Mesenchymal stem cell (in vitro differentiated cells and primary cell): ENCODE data around the gene TGM1.
"Not testable (repeated sequence)": the region's sequence is repeated elsewhere in the genome, so short reads cannot be mapped to it uniquely, and the experiment has no call there.

Experiments
- DNase-seq: peaks from one replicate; pipeline ENCODE4 v3.0.0-alpha.2; 2013
- H2AFZ ChIP-seq: one replicate; pipeline ENCODE4 v1.6.1; 2013; ENCODE audit warnings: low read depth, mild to moderate bottlenecking, control low read depth, inconsistent platforms, low read length, moderate library complexity
- H2AK5ac ChIP-seq: 2 replicates; pipeline ENCODE4 v1.6.1; 2013; ENCODE audit warnings: low read length, moderate library complexity, mild to moderate bottlenecking, inconsistent platforms; ENCODE audit not compliant: severe bottlenecking
- H2BK120ac ChIP-seq: one replicate; pipeline ENCODE4 v1.6.1; 2013; ENCODE audit warnings: low read depth, mild to moderate bottlenecking, inconsistent platforms, low read length, moderate library complexity
- H2BK12ac ChIP-seq, 2 experiments: one replicate each; pipeline ENCODE4 v1.6.1; 2013; ENCODE audit warnings: inconsistent platforms in 2 of 2, low read length in 2 of 2, mild to moderate bottlenecking in 2 of 2, moderate library complexity in 2 of 2, control low read depth in 1 of 2
- H2BK15ac ChIP-seq: one replicate; pipeline ENCODE4 v1.6.1; 2013; ENCODE audit warnings: mild to moderate bottlenecking, low read depth, inconsistent platforms; ENCODE audit not compliant: poor library complexity, severe bottlenecking
- H2BK5ac ChIP-seq: 2 replicates; pipeline ENCODE4 v1.6.1; 2013; ENCODE audit warnings: low read depth, mild to moderate bottlenecking, low read length, control low read depth, inconsistent platforms; ENCODE audit not compliant: poor library complexity, severe bottlenecking
- H3K14ac ChIP-seq, 2 experiments: one replicate each; pipeline ENCODE4 v1.6.1; 2013; ENCODE audit warnings: inconsistent platforms in 2 of 2, low read length in 2 of 2, control low read depth in 1 of 2, mild to moderate bottlenecking in 1 of 2, moderate library complexity in 1 of 2
- H3K18ac ChIP-seq, 2 experiments: one replicate each; pipeline ENCODE4 v1.6.1; 2013; ENCODE audit warnings: inconsistent platforms in 2 of 2, low read length in 2 of 2, control low read depth in 1 of 2, low read depth in 1 of 2, mild to moderate bottlenecking in 1 of 2
- H3K23ac ChIP-seq, 2 experiments: one replicate each; pipeline ENCODE4 v1.6.1; 2013; ENCODE audit warnings: inconsistent platforms in 2 of 2, low read length in 2 of 2, mild to moderate bottlenecking in 2 of 2, moderate library complexity in 2 of 2, control low read depth in 1 of 2
- H3K27ac ChIP-seq: 2 replicates; pipeline ENCODE4 v1.5.1; 2013; ENCODE audit warnings: mild to moderate bottlenecking, moderate library complexity, low read length, control low read depth, inconsistent platforms; ENCODE audit not compliant: poor library complexity, severe bottlenecking
- H3K27me3 ChIP-seq, 2 experiments: 2 replicates each; pipeline versions ENCODE4 v1.6.1 to v1.7.0; 2013; ENCODE audit warnings: low read length in 2 of 2, mild to moderate bottlenecking in 2 of 2, moderate library complexity in 2 of 2, control low read depth in 1 of 2, inconsistent platforms in 1 of 2; ENCODE audit not compliant: control insufficient read depth in 1 of 2, insufficient read depth in 1 of 2
- H3K36me3 ChIP-seq, 2 experiments: 2 replicates each; pipeline versions ENCODE4 v1.6.1 to v1.7.0; 2013; ENCODE audit warnings: low read length in 2 of 2, control low read depth in 1 of 2, inconsistent platforms in 1 of 2, low read depth in 1 of 2, mild to moderate bottlenecking in 1 of 2; ENCODE audit not compliant: insufficient read depth in 2 of 2, control insufficient read depth in 1 of 2
- H3K4ac ChIP-seq, 2 experiments: one replicate each; pipeline ENCODE4 v1.6.1; 2013; ENCODE audit warnings: inconsistent platforms in 2 of 2, low read length in 2 of 2, mild to moderate bottlenecking in 2 of 2, moderate library complexity in 2 of 2, control low read depth in 1 of 2, low read depth in 1 of 2
- H3K4me1 ChIP-seq: 2 replicates; pipeline ENCODE4 v1.6.1; 2013; ENCODE audit warnings: low read depth, low read length, control low read depth; ENCODE audit not compliant: control insufficient read depth, insufficient read depth
- H3K4me2 ChIP-seq: 2 replicates; pipeline ENCODE4 v1.6.1; 2013; ENCODE audit warnings: low read length, mild to moderate bottlenecking, inconsistent platforms; ENCODE audit not compliant: poor library complexity, severe bottlenecking
- H3K4me3 ChIP-seq, 2 experiments: 2 replicates each; pipeline versions ENCODE4 v1.5.1 to v1.7.0; 2013; ENCODE audit warnings: low read length in 2 of 2, mild to moderate bottlenecking in 2 of 2, control low read depth in 1 of 2, low read depth in 1 of 2; ENCODE audit not compliant: insufficient read depth in 1 of 2
- H3K79me1 ChIP-seq: replicated peaks from 2 replicates; pipeline ENCODE4 v1.6.1; 2013; ENCODE audit warnings: mild to moderate bottlenecking, control low read depth, low read length, inconsistent platforms; ENCODE audit not compliant: poor library complexity, severe bottlenecking
- H3K9ac ChIP-seq: 2 replicates; pipeline ENCODE4 v1.7.0; 2013; ENCODE audit warnings: mild to moderate bottlenecking, low read length, moderate library complexity
- H3K9me3 ChIP-seq: 2 replicates; pipeline ENCODE4 v1.7.0; 2013; ENCODE audit warnings: mild to moderate bottlenecking, low read length; ENCODE audit not compliant: control insufficient read depth
- H4K8ac ChIP-seq: one replicate; pipeline ENCODE4 v1.6.1; 2013; ENCODE audit warnings: inconsistent platforms, mild to moderate bottlenecking, low read length, moderate library complexity
- H4K91ac ChIP-seq: one replicate; pipeline ENCODE4 v1.6.1; 2013; ENCODE audit warnings: mild to moderate bottlenecking, low read length, inconsistent platforms
- WGBS: methylation state at CpG from one replicate; pipeline ENCODE4 v1.1.7; 2013; ENCODE audit warnings: mixed read lengths; 5-methylcytosine and 5-hydroxymethylcytosine counted together

Gene TGM1

DNA sequence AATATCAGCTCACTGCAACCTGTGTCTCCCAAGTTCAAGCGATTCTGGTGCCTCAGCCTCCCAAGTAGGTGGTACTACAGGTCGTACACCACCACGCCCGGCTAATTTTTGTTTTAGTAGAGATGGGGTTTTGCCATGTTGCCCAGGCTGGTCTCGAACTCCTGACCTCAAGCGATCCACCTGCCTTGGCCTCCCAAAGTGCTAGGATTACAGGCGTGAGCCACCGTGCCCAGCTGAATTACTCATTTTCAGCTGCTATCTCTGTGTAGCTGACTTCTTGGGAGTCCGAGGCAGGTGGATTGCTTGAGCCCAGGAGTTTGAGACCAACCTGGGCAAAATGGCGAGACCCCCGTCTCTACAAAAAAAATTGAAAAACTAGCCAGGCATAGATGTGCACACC, 17.6 kb downstream of the TGM1 start:
- H3K79me1 ChIP-seq, H3K14ac ChIP-seq, H3K9me3 ChIP-seq, H3K4me3 ChIP-seq, H3K18ac ChIP-seq, H3K27ac ChIP-seq, H2AFZ ChIP-seq, H3K9ac ChIP-seq, H3K4ac ChIP-seq, H4K91ac ChIP-seq, DNase-seq, H3K23ac ChIP-seq, H2BK120ac ChIP-seq, H4K8ac ChIP-seq, H2AK5ac ChIP-seq, H2BK15ac ChIP-seq, H3K4me2 ChIP-seq, H3K27me3 ChIP-seq, H2BK5ac ChIP-seq: not testable (repeated sequence)
- Histone ChIP-seq H3K4me1 (peaks cover 12% of the 10 kb centered on the region), H3K36me3 (peaks cover 9 to 13% of the 10 kb centered on the region in 2 experiments), H2BK12ac (peak overlapping the region in 1 of 2 experiments; percentile 19)
- 96% methylated on average over 11 of the region's 11 CpGs for WGBS

- no peak overlapping the region for H2BK15ac ChIP-seq
- peaks cover 11% of the 10 kb centered on the region for H3K79me1 ChIP-seq
- peak overlapping the region in 1 of 2 experiments; percentile 97 for H3K4me3 ChIP-seq
- H4K8ac ChIP-seq: peak overlapping the region; percentile 86
- H2BK120ac ChIP-seq: no peak overlapping the region
- H3K23ac ChIP-seq: no peak overlapping the region
- no peak overlapping the region for H4K91ac ChIP-seq
- peak overlapping the region; percentile 91 for H3K9ac ChIP-seq
- peaks cover 15% of the 10 kb centered on the region for H3K4me1 ChIP-seq
- H3K4me2 ChIP-seq: peak overlapping the region; percentile 89
- H3K14ac ChIP-seq: no peak overlapping the region
- peak overlapping the region in 1 of 2 experiments; percentile 67 for H2BK12ac ChIP-seq
- H2AFZ ChIP-seq: no peak overlapping the region
- H3K36me3 ChIP-seq: peaks cover 19 to 28% of the 10 kb centered on the region in 2 experiments
- H2AK5ac ChIP-seq: peak overlapping the region; percentile 61
- H3K27me3 ChIP-seq: no peaks in the 10 kb centered on the region
- WGBS: 63% methylated on average over 6 of the region's 10 CpGs
- peak overlapping the region; percentile 100 for H3K27ac ChIP-seq
- H2BK5ac ChIP-seq: no peak overlapping the region
- H3K4ac ChIP-seq: peak overlapping the region in 1 of 2 experiments; percentile 59
- peak overlapping the region in 1 of 2 experiments; percentile 32 for H3K18ac ChIP-seq
- H3K9me3 ChIP-seq: no peaks in the 10 kb centered on the region
- no peak for DNase-seq
Measured at GRCh38 chr14:24243336-24243836, 19.6 kb downstream of the TGM1 start.

DNA sequence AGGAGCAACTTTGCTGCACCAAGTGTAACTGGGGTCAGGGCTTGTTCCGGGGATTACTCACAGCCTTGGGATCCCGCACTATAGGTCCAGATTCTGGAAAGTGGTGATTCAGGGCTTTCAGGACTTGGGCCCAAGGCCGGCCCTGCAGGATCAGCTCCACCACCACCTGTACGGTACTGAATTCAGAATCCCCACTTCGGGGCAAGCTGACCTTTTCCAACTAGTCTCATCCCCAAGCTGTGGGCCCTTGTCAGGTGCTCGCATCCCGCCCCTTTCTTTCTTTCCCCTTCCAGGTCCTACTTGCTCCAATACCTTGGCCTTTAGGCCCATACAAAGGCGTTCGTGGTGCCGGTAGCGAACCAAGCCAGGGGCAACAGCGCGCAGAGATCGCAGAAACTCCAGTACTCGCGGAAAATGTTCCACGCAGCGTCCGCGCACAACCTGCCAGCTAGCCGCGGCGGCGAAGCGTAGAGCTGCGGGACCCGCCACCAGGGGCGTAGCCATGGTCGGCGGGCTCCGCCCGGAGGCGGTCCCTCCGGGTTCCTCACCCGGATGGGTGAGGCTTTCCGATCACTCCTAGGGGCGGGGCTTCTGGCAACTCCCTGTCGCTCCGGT, 21.0 kb downstream of the TGM1 start:
- peaks cover 21% of the 10 kb centered on the region for H3K79me1 ChIP-seq
- H2AK5ac ChIP-seq: peak overlapping the region; percentile 77
- peak overlapping the region; percentile 94 for H3K18ac ChIP-seq
- H3K23ac ChIP-seq: peak overlapping the region in 1 of 2 experiments; percentile 82
- peak overlapping the region; percentile 80 for H2AFZ ChIP-seq
- peak overlapping the region; percentile 90 to 96 for H3K4ac ChIP-seq
- H2BK15ac ChIP-seq: peak overlapping the region; percentile 94
- peaks cover 18% of the 10 kb centered on the region for H3K4me1 ChIP-seq
- peak overlapping the region; percentile 95 for H4K8ac ChIP-seq
- no peaks in the 10 kb centered on the region for H3K9me3 ChIP-seq
- H3K4me2 ChIP-seq: peak overlapping the region; percentile 94
- H3K36me3 ChIP-seq: peaks cover 32 to 43% of the 10 kb centered on the region in 2 experiments
- H4K91ac ChIP-seq: peak overlapping the region; percentile 72
- peak overlapping the region; percentile 91 for H3K9ac ChIP-seq
- peak overlapping the region; percentile 99 for H2BK5ac ChIP-seq
- H3K27me3 ChIP-seq: no peaks in the 10 kb centered on the region
- H2BK12ac ChIP-seq: peak overlapping the region; percentile 59 to 61
- peak overlapping the region; percentile 90 for H2BK120ac ChIP-seq
- peak overlapping the region in 1 of 2 experiments; percentile 96 for H3K14ac ChIP-seq
- peak overlapping the region; percentile 88 to 97 for H3K4me3 ChIP-seq
- 2% methylated on average over 38 of the region's 39 CpGs for WGBS
- DNase-seq: peak; percentile 97
- peak overlapping the region; percentile 100 for H3K27ac ChIP-seq

DNA sequence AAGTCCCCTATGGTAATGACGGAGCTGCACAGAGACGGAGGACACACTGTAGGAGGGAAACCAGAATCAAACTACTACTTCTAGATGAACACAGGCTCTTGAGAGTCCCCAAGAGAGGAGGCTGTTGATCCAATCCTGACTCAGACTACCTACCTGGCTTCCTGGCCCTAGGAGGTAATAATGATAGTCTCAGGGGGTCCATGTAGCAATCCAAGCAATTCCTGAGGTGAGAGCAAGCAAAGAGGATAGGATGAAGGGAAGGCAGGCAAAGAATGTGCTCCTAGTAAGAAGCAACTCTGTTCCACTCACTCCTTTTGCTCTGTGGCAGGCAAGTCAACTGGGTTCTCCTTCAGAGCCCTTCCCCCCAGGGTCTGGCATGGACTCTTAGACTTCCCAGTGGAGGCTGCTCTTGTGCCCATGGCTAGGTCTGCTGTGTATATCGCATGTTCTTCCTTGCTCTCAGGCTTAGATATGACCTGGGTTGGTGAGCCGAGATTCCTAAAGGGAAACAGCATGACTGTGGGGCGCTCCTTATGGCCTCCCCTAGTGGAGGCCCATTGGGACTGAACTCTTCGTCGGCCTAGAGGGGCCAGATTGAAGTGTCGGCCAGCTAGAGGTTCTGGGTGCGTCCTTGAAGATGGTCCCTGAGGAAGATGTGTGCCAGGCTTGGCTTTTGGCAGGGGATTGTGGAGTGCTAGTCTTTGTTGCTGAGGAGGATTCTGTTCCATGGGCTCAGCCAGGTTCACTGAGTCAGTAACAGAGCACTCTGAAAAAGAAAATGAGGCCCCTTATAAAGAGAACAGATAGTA, 22.7 kb downstream of the TGM1 start:
- Histone ChIP-seq H3K36me3 (peaks cover 42 to 59% of the 10 kb centered on the region in 2 experiments), H2AK5ac (no peak overlapping the region), H3K9ac (peak overlapping the region; percentile 91), H3K27ac (no peak overlapping the region), H3K14ac (no peak overlapping the region), H2BK120ac (no peak overlapping the region), H3K4me3 (peak overlapping the region in 1 of 2 experiments; percentile 97), H2BK12ac (no peak overlapping the region), H3K27me3 (no peaks in the 10 kb centered on the region), H4K8ac (no peak overlapping the region), H2AFZ (no peak overlapping the region), H2BK15ac (no peak overlapping the region), H3K4me2 (no peak overlapping the region), H3K79me1 (peaks cover 31% of the 10 kb centered on the region), H3K18ac (no peak overlapping the region), H3K23ac (no peak overlapping the region), H3K4ac (no peak overlapping the region), H4K91ac (no peak overlapping the region), H3K9me3 (no peaks in the 10 kb centered on the region), H3K4me1 (peaks cover 18% of the 10 kb centered on the region), H2BK5ac (no peak overlapping the region)
- no peak for DNase-seq
- 98% methylated on average over 9 of the region's 9 CpGs for WGBS
